ENCODE measurements around the gene YEATS2. TPM values are rescaled to one million over a fixed set of nuclear protein-coding genes. Genes with fewer than 3 reads are reported as not detected.

Gene YEATS2
- total RNA-seq, 1 donor from 2014 or later = 21.7 TPM

GRCh38 chr3:183828538-183828870 is 130.9 kb downstream of the YEATS2 start:
- DNase-seq (ENCODE audit: low read depth) = no peak

- no peak for DNase-seq (ENCODE audit: low read depth)
These were observed 131.9 kb downstream of the YEATS2 start for GRCh38 chr3:183829466-183829865.

GRCh38 chr3:183830187-183830586 is 132.6 kb downstream of the YEATS2 start:
- no peak for DNase-seq (ENCODE audit: low read depth)

- no peak for DNase-seq (ENCODE audit: low read depth)
These were observed 135.9 kb downstream of the YEATS2 start for GRCh38 chr3:183833516-183833915.

GRCh38 chr3:183837390-183837789 is 139.8 kb downstream of the YEATS2 start:
- no peak for DNase-seq (ENCODE audit: low read depth)

- no peak for DNase-seq (ENCODE audit: low read depth)
These were observed 140.3 kb downstream of the YEATS2 start for GRCh38 chr3:183837894-183838293.

- DNase-seq (ENCODE audit: low read depth) = no peak
These were observed 142.2 kb downstream of the YEATS2 start for GRCh38 chr3:183839751-183840150.

- no peak for DNase-seq (ENCODE audit: low read depth)
These were observed 147.0 kb downstream of the YEATS2 start for GRCh38 chr3:183844606-183845005.

GRCh38 chr3:183845090-183845489 is 147.5 kb downstream of the YEATS2 start:
- DNase-seq (ENCODE audit: low read depth) = no peak

GRCh38 chr3:183845608-183846288 is 148.2 kb downstream of the YEATS2 start:
- DNase-seq (ENCODE audit: low read depth) = peak; percentile 29

- no peak for DNase-seq (ENCODE audit: low read depth)
These were observed 156.9 kb downstream of the YEATS2 start for GRCh38 chr3:183854318-183855035.

- DNase-seq (ENCODE audit: low read depth) = no peak
These were observed 160.3 kb downstream of the YEATS2 start for GRCh38 chr3:183857863-183858262.

Other genes with a start within 250 kb of the YEATS2 start
- gene KLHL6, start 142.1 kb upstream of the YEATS2 start, total RNA-seq = not detected in 2 replicates
- gene KLHL24, start 62.2 kb upstream of the YEATS2 start, total RNA-seq = 152 and 154 TPM in 2 replicates
- gene MAP6D1, start 127.8 kb downstream of the YEATS2 start, total RNA-seq = 10.5 and 19.8 TPM in 2 replicates
- 37.9 and 40.4 TPM in 2 replicates for gene PARL, start 187.1 kb downstream of the YEATS2 start, total RNA-seq